HS-5 (cell line): ENCODE data around the gene ST6GALNAC5.

Experiments
- DNase-seq: peaks from one replicate; pipeline ENCODE4 v3.0.0-alpha.2; 2012; ENCODE audit warnings: low read depth

The ST6GALNAC5 gene

DNA sequence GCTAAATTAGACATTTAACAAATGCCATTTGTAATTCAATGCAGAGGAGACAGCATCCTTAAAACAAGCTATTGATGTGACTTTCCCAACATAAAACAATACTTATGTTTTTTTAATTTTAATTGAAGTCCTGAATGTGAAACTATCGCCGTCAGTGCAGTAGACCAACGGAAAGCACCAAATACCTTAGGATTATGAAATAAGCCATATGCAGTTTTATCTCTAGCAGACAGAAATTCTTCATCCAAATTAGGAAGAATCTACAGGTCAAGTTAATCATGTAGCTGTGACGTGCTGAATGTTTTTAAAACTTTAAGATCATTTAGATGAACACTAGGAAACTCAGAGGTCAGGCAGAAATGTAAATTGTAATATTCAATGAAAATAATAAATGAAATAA is 714 bp upstream of the ST6GALNAC5 start:
- DNase-seq = no peak

GRCh38 chr1:76868154-76868882 is 1.0 kb downstream of the ST6GALNAC5 start:
- DNase-seq = no peak

GRCh38 chr1:76868916-76869315 is 1.6 kb downstream of the ST6GALNAC5 start:
- DNase-seq = no peak

DNA sequence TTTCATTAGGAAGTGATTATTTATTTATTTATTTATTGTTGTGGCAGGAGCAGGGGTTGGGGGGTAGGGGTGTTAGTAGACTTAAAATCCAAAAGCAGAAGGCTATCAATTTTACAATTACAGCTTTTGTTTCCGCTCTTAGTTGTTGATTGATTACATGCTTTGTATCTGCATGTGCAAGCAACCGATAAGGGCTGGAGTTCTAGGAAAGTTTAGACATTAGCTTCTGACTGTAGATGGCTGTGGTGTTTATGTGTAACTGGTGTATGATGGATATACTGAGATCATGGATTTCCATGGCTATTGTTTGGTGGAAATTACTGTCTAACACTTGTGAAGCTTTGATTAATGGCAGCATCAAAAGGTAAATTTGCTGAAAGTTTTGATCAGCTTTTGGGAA is 2.8 kb downstream of the ST6GALNAC5 start:
- DNase-seq = no peak

- DNase-seq = no peak
Measured at GRCh38 chr1:76871355-76871974, 4.2 kb downstream of the ST6GALNAC5 start.

GRCh38 chr1:76872944-76873343 is 5.7 kb downstream of the ST6GALNAC5 start:
- DNase-seq = no peak

DNA sequence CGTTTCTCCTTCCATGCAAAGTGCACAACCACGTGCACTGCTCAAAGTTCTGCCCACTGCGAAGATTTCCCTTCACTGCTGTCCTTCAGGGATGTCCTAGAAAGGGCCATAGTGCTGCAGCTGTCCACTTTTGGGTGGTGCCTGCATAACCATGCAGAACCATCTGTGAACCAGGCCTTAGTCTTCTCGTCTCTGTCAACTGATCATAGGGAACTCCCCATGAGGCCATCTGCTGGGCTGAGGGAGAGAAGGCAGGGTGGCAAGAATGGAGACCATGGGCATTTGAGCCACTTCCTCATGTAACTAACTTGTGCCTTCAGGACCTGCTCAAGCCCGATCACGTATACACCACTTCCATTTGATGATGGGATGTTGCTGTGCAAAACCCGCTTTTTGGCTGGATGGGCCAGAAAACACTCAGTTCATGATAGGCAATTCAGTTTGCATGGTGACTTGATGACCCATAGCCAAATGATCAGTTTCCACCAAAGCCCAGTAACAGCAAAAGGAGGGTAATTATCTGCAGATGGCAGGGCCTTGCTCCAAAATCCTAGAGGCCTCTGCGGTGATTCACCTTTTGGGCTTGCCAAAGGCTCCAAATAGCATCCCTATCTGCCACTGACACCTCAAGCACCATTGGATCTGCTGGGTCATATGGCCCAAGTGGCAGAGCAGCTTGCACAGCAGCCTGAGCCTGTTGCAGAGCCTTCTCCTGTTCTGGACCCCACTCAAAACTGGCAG is 9.5 kb downstream of the ST6GALNAC5 start:
- peak; percentile 68 for DNase-seq

DNA sequence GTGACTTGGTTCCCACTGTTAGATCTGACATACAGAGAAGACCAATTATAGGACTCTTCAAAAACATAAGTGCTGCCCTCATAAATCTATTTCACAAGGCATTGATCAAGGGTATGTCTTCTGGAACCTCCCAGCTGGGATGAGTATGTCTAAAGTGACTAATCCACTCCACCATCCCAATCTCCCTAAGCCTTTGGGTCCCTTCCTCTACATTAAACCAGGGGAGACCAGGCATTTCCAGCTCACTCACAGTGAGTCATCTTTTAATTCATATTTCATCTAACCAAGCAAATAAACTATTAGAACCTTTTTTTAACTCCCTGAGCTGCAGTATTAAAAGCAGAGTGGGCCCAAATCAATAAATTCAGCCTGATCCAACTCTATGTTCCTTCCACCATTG is 11.7 kb downstream of the ST6GALNAC5 start:
- peak; percentile 57 for DNase-seq

DNA sequence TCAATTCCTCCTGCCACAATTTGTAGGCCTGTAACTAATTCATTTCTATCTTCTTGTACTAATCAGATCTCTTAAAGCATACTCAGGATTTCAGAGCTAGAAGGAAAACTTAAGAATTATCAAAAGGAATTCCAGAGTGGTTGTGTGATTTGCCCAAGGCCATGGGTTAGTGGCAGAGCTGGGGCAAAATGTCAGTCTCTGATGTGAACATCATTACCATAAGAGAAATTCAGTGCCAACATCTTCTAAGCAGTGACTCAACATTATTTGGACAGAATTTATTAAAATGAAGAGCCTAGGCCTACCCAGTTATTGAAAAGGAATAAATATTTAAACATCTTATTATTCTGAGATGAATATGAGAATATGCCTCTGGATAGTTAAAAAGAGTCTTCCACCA is 14.5 kb downstream of the ST6GALNAC5 start:
- no peak for DNase-seq

DNA sequence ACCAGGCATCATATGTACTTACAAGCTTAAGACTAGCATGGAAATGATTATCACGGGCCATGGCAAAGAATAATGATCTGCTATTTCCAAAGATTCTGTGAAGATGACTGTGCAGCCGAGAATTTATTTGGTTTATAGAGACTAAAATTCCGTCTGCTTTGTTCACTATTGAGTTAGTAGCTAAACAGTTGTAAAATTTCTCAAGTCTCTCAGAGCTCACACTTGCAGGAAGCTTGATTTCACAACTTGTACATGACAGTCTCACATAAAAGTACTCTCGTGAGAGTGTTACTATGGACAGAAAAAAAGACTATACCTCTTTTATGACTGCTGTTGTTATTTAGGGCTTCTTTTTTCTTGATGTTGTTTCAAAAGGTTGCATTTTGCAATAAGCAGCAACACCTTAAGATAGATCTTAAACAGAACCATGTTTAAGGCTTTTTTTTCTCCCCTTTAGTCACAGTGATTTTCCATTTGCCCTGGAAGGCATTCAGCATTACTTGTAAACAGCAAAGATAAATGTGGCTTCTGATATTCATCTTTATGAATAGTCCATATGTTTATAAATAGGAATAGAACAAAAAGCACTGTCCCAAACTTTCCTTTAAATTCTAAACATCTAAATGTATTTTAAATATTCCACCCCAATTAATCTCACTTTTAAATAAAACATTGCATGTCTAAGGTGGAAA is 24.8 kb downstream of the ST6GALNAC5 start:
- DNase-seq = peak; percentile 60

- DNase-seq = no peak
Measured at GRCh38 chr1:76892675-76893074, 25.4 kb downstream of the ST6GALNAC5 start.

DNA sequence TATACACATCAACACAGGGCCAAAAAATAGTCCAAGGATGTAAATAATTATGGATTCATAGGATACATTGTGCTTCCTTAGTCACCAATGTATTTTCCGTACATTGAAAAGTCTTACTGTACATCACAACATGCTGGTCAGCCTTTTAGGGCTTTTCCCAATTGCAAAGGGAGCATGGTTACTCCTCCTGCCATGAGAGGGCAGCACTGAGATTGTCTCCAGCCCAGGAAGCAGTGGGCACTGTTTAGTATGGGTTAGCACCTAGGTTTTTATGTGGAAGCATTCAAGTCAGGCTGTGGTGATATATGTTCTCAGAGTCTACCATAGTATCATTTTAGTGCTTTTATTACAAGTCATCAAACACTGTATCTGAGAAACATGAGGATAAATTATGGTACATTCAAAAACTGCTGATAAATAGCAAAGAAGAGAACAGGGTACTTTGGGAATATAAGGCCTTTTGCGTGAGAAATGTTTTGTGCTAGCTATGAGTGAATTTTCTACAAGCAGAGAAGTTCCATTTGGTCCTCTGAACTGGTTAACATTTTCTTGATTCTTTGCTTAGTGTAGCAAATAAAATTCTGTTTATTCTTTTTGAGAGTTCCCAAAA is 34.0 kb downstream of the ST6GALNAC5 start:
- DNase-seq = peak; percentile 30

DNA sequence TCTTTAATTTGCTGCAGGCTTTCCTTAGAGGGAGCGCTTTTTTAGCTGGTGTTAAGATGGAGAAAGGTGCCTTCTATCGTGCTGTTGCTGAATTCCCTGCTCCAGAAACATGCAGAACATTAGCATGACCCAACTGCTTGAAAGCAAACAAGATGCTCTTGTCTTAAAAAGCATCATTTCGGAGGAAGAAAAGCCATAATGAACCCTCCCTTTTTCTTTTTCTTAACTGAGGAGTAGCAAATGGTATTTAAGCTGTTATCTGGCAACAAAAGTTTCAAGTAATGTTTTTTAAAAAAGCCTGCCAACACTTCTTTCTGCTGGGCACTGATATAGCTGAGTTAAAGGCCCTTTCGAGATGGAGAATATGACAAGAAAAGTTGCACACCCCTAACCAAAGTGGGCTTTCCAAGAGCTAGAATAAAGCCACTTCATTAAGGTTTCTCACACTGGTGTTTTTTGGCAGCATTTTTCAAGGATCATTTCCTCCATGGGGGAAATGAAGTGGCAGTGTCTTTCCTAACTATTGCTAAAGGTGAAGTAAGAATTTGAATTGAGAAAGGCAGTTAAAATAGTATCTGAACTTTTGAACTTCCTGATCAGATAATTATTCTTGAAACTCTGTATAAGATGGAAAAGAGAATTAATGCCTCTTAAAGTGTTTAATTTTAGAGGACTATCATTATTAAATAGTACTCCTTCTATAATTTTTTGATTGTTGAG is 38.8 kb downstream of the ST6GALNAC5 start:
- no peak for DNase-seq

DNA sequence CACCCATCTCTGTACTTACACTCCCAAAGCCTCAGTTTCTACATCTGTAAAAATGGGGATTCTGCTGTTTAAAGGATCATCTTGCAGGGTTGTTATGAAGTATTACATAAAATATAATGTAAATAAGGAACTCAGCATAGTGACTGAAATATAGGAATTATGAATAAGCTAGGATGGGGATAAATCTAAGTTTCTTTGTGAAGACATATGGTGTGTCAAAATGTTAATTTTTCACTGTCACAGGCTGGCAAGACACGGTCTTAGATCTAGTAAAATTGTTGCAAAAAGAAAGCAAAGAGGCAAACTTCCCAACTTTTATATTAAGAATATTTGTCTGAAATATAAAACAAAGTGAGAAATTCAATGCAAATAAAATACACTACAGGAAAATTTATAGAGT is 42.0 kb downstream of the ST6GALNAC5 start:
- DNase-seq = no peak

DNA sequence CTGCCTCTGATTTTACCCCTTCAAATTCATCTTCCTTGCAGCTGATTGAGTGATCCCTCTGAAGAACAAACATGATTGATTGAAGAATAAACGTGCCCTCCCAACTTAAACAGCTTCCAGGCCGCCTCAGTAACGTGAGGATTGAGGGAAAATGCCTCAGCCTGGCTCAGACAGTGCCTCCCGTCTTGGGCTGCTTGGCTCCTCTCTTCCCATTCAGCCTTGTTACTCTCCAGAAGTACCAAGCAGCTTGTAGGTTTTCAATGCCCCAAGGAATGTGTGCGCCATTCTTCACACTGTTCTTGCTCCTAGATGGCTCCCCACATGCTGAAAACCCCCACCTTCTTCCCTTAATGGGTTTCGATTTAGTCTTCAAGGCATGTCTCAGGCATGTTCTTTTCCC is 51.8 kb downstream of the ST6GALNAC5 start:
- DNase-seq = no peak

DNA sequence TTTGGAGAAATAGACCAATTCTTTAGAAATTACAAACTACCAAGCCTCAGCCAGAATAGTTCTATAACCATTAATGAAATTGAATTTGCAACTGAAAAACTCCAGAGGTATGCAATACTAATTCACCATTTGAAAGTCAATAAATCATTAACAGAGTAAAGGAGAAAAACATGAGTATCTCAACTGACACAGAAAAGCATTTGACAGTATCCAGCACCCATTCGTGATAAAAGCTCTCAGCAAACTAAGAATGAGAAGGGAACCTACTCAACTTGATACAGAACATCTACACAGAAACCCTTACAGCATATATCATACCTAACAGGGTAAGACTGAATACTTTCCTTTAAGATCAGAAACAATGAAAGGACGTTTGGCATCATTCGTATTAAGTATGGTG is 54.3 kb downstream of the ST6GALNAC5 start:
- no peak for DNase-seq

DNA sequence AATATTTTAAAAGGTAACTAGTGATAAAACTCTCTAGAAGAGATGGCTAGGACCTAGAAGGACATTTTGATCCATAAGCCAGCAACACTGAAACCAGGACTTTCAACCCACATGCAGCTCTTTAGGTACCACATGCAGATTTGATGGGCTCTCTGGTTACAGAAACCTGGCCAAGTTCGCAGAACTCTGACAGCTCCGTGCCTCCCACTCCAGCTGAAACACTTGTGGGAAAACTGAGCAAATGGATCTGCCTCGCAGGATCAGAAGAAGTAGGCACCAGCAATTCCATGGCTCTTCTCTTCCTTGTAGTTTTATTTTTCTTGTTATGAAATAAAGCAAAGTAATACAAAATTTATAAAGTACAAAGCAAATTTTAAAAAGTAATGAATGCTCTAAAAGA is 58.5 kb downstream of the ST6GALNAC5 start:
- DNase-seq = no peak

DNA sequence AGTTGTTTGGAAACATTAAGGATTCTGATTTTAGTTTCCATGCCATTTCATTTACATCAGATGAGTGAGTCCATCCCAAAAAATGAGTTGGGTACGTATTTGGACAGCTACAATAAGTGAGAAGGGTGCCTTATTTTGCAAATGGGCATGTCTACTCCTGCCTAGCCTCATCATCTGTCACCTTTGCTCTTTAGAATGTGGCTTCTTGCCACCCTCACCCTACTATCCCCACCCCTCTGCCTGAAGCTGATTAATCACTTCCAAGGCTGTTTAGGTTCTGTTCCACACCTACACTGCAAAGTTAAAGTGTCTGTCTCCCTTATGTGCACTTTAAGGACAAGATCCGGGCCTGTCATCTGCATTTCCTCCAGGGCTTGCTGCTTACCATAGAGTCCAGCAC is 61.2 kb downstream of the ST6GALNAC5 start:
- no peak for DNase-seq

DNA sequence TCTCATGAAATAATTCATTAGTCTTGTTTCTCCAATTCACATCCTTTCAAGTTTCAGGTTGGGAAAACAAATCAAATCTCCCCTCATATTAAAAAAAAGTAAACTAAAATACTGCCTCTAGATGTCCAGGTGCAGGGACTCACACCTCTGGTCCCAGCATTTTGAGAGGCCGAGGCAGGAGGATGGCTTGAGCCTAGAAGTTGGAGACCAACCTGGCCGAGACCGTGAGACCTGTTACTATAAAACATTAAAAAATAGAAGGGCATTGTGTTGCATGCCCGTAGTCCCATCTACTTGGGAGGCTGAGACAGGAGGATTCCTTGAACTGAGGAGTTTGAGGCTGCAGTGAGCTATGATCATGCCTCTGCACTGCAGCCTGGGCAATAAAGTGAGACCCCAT is 61.9 kb downstream of the ST6GALNAC5 start:
- DNase-seq = no peak

GRCh38 chr1:76933847-76934815 is 66.9 kb downstream of the ST6GALNAC5 start:
- no peak for DNase-seq
